HepG2 (cell line): ENCODE measurements around the gene TRIP6. TPM values are rescaled to one million over a fixed set of nuclear protein-coding genes. Genes with fewer than 3 reads are reported as not detected.

ENCODE experiments used
- HNRNPUL1 ChIP-seq: fragments of 200-400 bp; formaldehyde crosslinking; IDR thresholded peaks from 2 replicates; pipeline ENCODE4 v1.6.1; 2017; ENCODE audit warnings: low read depth, mild to moderate bottlenecking, low read length, moderate library complexity
- JUNB ChIP-seq: sonication (generic); formaldehyde crosslinking; IDR thresholded peaks from 2 replicates; pipeline ENCODE4 v1.8.0; 2022; ENCODE audit warnings: missing genetic modification reagents, mild to moderate bottlenecking, borderline replicate concordance
- KDM5B ChIP-seq: sonication (generic); formaldehyde crosslinking; IDR thresholded peaks from 2 replicates; pipeline ENCODE4 v1.4.0; 2020; ENCODE audit warnings: missing genetic modification reagents, mild to moderate bottlenecking, borderline replicate concordance
- MXI1 ChIP-seq: IDR thresholded peaks from 3 replicates; pipeline ENCODE4 v1.6.1; 2012; ENCODE audit warnings: low read depth, low read length, inconsistent platforms, borderline replicate concordance
- RBAK ChIP-seq: sonication (generic); formaldehyde crosslinking; IDR thresholded peaks from 2 replicates; pipeline ENCODE4 v1.5.1; 2020; ENCODE audit warnings: mild to moderate bottlenecking, missing genetic modification reagents
- RXRB ChIP-seq: IDR thresholded peaks from 2 replicates; pipeline ENCODE4 v1.6.1; 2016; ENCODE audit warnings: borderline replicate concordance, missing genetic modification reagents, missing compliant biosample characterization
- TCF7 ChIP-seq: sonication (generic); IDR thresholded peaks from 2 replicates; pipeline ENCODE4 v1.6.1; 2016; ENCODE audit warnings: antibody characterized with exemption, low read depth
- USF2 ChIP-seq, 2 experiments: sonication (generic) in 1 of 2; formaldehyde crosslinking in 1 of 2; IDR thresholded peaks; 2 replicates each; pipeline versions ENCODE4 v1.5.1 to v1.6.1; 2011 to 2020; ENCODE audit warnings: borderline replicate concordance in 1 of 2, low read depth in 1 of 2, low read length in 1 of 2, mild to moderate bottlenecking in 1 of 2, missing genetic modification reagents in 1 of 2, moderate library complexity in 1 of 2
- ZBTB7B ChIP-seq: sonication (generic); formaldehyde crosslinking; IDR thresholded peaks from 2 replicates; pipeline ENCODE4 v1.4.0; 2020; ENCODE audit warnings: missing genetic modification reagents
- ZFAT ChIP-seq: sonication (generic); formaldehyde crosslinking; conservative IDR thresholded peaks from 2 replicates; pipeline ENCODE4 v1.8.1; 2023; ENCODE audit warnings: missing genetic modification reagents, inconsistent platforms
- ZNF263 ChIP-seq: sonication (generic); formaldehyde crosslinking; IDR thresholded peaks from 2 replicates; pipeline ENCODE4 v1.4.0; 2020; ENCODE audit warnings: missing genetic modification reagents
- ZNF326 ChIP-seq: sonication (generic); formaldehyde crosslinking; IDR thresholded peaks from 2 replicates; pipeline ENCODE4 v1.4.0; 2020; ENCODE audit warnings: missing genetic modification reagents, borderline replicate concordance
- ZNF432 ChIP-seq: sonication (generic); formaldehyde crosslinking; IDR thresholded peaks from 2 replicates; pipeline ENCODE4 v1.5.0; 2020; ENCODE audit warnings: missing genetic modification reagents, mild to moderate bottlenecking, borderline replicate concordance
- ZNF543 ChIP-seq: sonication (generic); formaldehyde crosslinking; IDR thresholded peaks from 2 replicates; pipeline ENCODE4 v1.4.0; 2020; ENCODE audit warnings: mild to moderate bottlenecking, missing genetic modification reagents
- ZNF598 ChIP-seq: sonication (generic); formaldehyde crosslinking; IDR thresholded peaks from 2 replicates; pipeline ENCODE4 v1.5.1; 2020; ENCODE audit warnings: mild to moderate bottlenecking, missing genetic modification reagents, borderline replicate concordance
- ZNF609 ChIP-seq: sonication (generic); formaldehyde crosslinking; IDR thresholded peaks from 2 replicates; pipeline ENCODE4 v1.4.0; 2020; ENCODE audit warnings: mild to moderate bottlenecking, missing genetic modification reagents, borderline replicate concordance
- polyA plus RNA-seq, 8 experiments: library from polyadenylated mRNA; depleted of rRNA in 3 of 8; stranded (reverse) in 7 of 8; unstranded in 1 of 8; fragments of >200 nt; fragmentation: Illumina TruSeq in 4 of 8; extraction: Trizol in 4 of 8; gene quantifications; 2 replicates each; pipeline versions ENCODE4 v1.2.1 to v1.2.3, GENCODE V29; 2011 to 2016; ENCODE audit warnings: low read depth in 4 of 8, missing spikeins in 1 of 8, mixed read lengths in 1 of 8; ENCODE audit not compliant: insufficient read depth in 1 of 8
- total RNA-seq, 5 experiments: library from RNA; depleted of rRNA; stranded (reverse); fragments of >200 nt; fragmentation: Illumina TruSeq; extraction: Trizol; gene quantifications; 2 replicates each; pipeline ENCODE4 v1.2.3, GENCODE V29; 2016; ENCODE audit warnings: low read depth in 1 of 5
- TF ChIP-seq, protein P1 (sequence below): sonication (generic); formaldehyde crosslinking; IDR thresholded peaks from 2 replicates; pipeline ENCODE4 v1.5.0; 2020; ENCODE audit warnings: mild to moderate bottlenecking, missing genetic modification reagents, borderline replicate concordance

Gene TRIP6
- total and polyA plus RNA-seq, 2 of the 13 experiments (the other 11 are each of a cell fraction or from before 2014, with no cell fraction given), result 0.34 to 0.38 TPM

GRCh38 chr7:100825751-100826513, 41.3 kb upstream of the TRIP6 start (continued):
- TF ChIP-seq ZNF609 (CRISPR knock-in tag), result 0 out of 2 replicates have a peak, but pooled peaks have one; percentile 15
- no peak for TF ChIP-seq HNRNPUL1
- no peak for TF ChIP-seq USF2 (IDR thresholded peaks at IDR 0.05; ENCODE audit: low read depth, low read length)
- TF ChIP-seq USF2 (CRISPR knock-in tag; IDR thresholded peaks at IDR 0.05; ENCODE audit: borderline replicate concordance), result no peak
- no peak for TF ChIP-seq ZBTB7B
- TF ChIP-seq ZNF326, result no peak
- TF ChIP-seq RBAK (CRISPR knock-in tag), result no peak
- TF ChIP-seq ZFAT (CRISPR knock-in tag), result no peak
- TF ChIP-seq, protein P1, sequence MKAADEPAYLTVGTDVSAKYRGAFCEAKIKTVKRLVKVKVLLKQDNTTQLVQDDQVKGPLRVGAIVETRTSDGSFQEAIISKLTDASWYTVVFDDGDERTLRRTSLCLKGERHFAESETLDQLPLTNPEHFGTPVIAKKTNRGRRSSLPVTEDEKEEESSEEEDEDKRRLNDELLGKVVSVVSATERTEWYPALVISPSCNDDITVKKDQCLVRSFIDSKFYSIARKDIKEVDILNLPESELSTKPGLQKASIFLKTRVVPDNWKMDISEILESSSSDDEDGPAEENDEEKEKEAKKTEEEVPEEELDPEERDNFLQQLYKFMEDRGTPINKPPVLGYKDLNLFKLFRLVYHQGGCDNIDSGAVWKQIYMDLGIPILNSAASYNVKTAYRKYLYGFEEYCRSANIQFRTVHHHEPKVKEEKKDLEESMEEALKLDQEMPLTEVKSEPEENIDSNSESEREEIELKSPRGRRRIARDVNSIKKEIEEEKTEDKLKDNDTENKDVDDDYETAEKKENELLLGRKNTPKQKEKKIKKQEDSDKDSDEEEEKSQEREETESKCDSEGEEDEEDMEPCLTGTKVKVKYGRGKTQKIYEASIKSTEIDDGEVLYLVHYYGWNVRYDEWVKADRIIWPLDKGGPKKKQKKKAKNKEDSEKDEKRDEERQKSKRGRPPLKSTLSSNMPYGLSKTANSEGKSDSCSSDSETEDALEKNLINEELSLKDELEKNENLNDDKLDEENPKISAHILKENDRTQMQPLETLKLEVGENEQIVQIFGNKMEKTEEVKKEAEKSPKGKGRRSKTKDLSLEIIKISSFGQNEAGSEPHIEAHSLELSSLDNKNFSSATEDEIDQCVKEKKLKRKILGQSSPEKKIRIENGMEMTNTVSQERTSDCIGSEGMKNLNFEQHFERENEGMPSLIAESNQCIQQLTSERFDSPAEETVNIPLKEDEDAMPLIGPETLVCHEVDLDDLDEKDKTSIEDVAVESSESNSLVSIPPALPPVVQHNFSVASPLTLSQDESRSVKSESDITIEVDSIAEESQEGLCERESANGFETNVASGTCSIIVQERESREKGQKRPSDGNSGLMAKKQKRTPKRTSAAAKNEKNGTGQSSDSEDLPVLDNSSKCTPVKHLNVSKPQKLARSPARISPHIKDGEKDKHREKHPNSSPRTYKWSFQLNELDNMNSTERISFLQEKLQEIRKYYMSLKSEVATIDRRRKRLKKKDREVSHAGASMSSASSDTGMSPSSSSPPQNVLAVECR (CRISPR knock-in tag), result peak; percentile 54
- TF ChIP-seq MXI1, result 0 out of 3 replicates have a peak, but pooled peaks have one; percentile 8
- TF ChIP-seq KDM5B (CRISPR knock-in tag), result no peak; the same call in 1 of the 2 replicates
- TF ChIP-seq ZNF598 (CRISPR knock-in tag), result no peak
- TF ChIP-seq TCF7, result no peak
- no peak for TF ChIP-seq RXRB (CRISPR knock-in tag)
- no peak for TF ChIP-seq ZNF543 (CRISPR knock-in tag)
- TF ChIP-seq ZNF263 (CRISPR knock-in tag), result no peak
- no peak for TF ChIP-seq JUNB (CRISPR knock-in tag)
- no peak for TF ChIP-seq ZNF432 (CRISPR knock-in tag)
